Brain microvascular endothelial cell (primary cell): Measurements from ENCODE around the gene ARHGAP42.

Source experiments
- DNase-seq: peaks from one replicate; pipeline ENCODE4 v3.0.0-alpha.2; 2020
- H3K27ac ChIP-seq: fragments of 250-450 bp; sonication (Bioruptor Pico); 2 replicates; pipeline ENCODE4 v1.5.1; 2020; ENCODE audit warnings: mild to moderate bottlenecking, moderate library complexity
- H3K27me3 ChIP-seq: fragments of 250-450 bp; sonication (Bioruptor Pico); replicated peaks from 2 replicates; pipeline ENCODE4 v1.5.1; 2020; ENCODE audit warnings: mild to moderate bottlenecking
- H3K36me3 ChIP-seq: fragments of 250-450 bp; sonication (Bioruptor Pico); replicated peaks from 2 replicates; pipeline ENCODE4 v1.5.1; 2020; ENCODE audit warnings: mild to moderate bottlenecking
- H3K4me3 ChIP-seq: 2 replicates; pipeline ENCODE4 v1.5.1; 2011; ENCODE audit warnings: low read depth, mild to moderate bottlenecking, control low read depth, low read length, moderate library complexity
- CTCF ChIP-seq: IDR thresholded peaks from 2 replicates; pipeline ENCODE4 v1.5.1; 2011; ENCODE audit warnings: low read depth, mild to moderate bottlenecking, moderate library complexity, low read length, control low read depth, inconsistent platforms; ENCODE audit errors: missing control alignments
- in situ Hi-C: cut with HindIII; loops from 2 replicates; pipeline ENCODE4 v1.10.0; 2017; ENCODE audit warnings: low sequenced_read_pairs, low pct_ligation_motif_present

ARHGAP42 gene

GRCh38 chr11:100810146-100810545 lies 123.1 kb downstream of the ARHGAP42 start:
- in situ Hi-C loops: no loop called here
- no peak for TF ChIP-seq CTCF
- no peak overlapping the region for H3K4me3 ChIP-seq
- no peak for DNase-seq
- H3K36me3 ChIP-seq: no peaks in the 10 kb centered on the region
- no peaks in the 10 kb centered on the region for H3K27me3 ChIP-seq
- H3K27ac ChIP-seq: no peak overlapping the region

- Histone ChIP-seq H3K27ac (no peak overlapping the region), H3K27me3 (no peaks in the 10 kb centered on the region), H3K36me3 (no peaks in the 10 kb centered on the region), H3K4me3 (no peak overlapping the region)
- in situ Hi-C loops: no loop called here
- no peak for DNase-seq
- TF ChIP-seq CTCF: no peak
Observed at GRCh38 chr11:100810666-100811065, 123.6 kb downstream of the ARHGAP42 start.

GRCh38 chr11:100812517-100812916 lies 125.4 kb downstream of the ARHGAP42 start:
- H3K27me3 ChIP-seq: no peaks in the 10 kb centered on the region
- no peak for TF ChIP-seq CTCF
- in situ Hi-C loops: no loop called here
- no peak overlapping the region for H3K27ac ChIP-seq
- no peaks in the 10 kb centered on the region for H3K36me3 ChIP-seq
- DNase-seq: no peak
- no peak overlapping the region for H3K4me3 ChIP-seq

GRCh38 chr11:100815787-100816330 lies 128.8 kb downstream of the ARHGAP42 start:
- no peak overlapping the region for H3K27ac ChIP-seq
- in situ Hi-C loops: no loop called here
- H3K36me3 ChIP-seq: no peaks in the 10 kb centered on the region
- no peak for DNase-seq
- H3K27me3 ChIP-seq: no peaks in the 10 kb centered on the region
- no peak for TF ChIP-seq CTCF
- no peak overlapping the region for H3K4me3 ChIP-seq

GRCh38 chr11:100816823-100817222 lies 129.7 kb downstream of the ARHGAP42 start:
- peak; percentile 24 for DNase-seq
- Histone ChIP-seq H3K36me3 (no peaks in the 10 kb centered on the region), H3K27ac (no peak overlapping the region), H3K27me3 (no peaks in the 10 kb centered on the region), H3K4me3 (no peak overlapping the region)
- TF ChIP-seq CTCF: no peak
- in situ Hi-C loops: no loop called here

GRCh38 chr11:100817620-100818019 lies 130.5 kb downstream of the ARHGAP42 start:
- no peak overlapping the region for H3K27ac ChIP-seq
- peak; percentile 30 for TF ChIP-seq CTCF
- H3K27me3 ChIP-seq: no peaks in the 10 kb centered on the region
- DNase-seq: no peak
- no peaks in the 10 kb centered on the region for H3K36me3 ChIP-seq
- in situ Hi-C loops: no loop called here
- no peak overlapping the region for H3K4me3 ChIP-seq
